HepG2 (cell line): ENCODE data around the gene UEVLD. TPM values are rescaled to one million over a fixed set of nuclear protein-coding genes. Genes with fewer than 3 reads are reported as not detected.

Source experiments
- DBP ChIP-seq: sonication (generic); formaldehyde crosslinking; IDR thresholded peaks from 2 replicates; pipeline ENCODE4 v1.4.0; 2020; ENCODE audit warnings: missing genetic modification reagents; ENCODE audit errors: not compliant biosample characterization
- ETV5 ChIP-seq: IDR thresholded peaks from 2 replicates; pipeline ENCODE4 v1.6.1; 2018; ENCODE audit warnings: missing biosample characterization, missing genetic modification reagents, inconsistent platforms, borderline replicate concordance
- HNF4A ChIP-seq: sonication (generic); formaldehyde crosslinking; IDR thresholded peaks from 2 replicates; pipeline ENCODE4 v1.4.0; 2020; ENCODE audit warnings: missing genetic modification reagents
- NFATC3 ChIP-seq: sonication (generic); formaldehyde crosslinking; IDR thresholded peaks from 2 replicates; pipeline ENCODE4 v1.5.1; 2020; ENCODE audit warnings: mild to moderate bottlenecking, missing genetic modification reagents
- NFE2L1 ChIP-seq: sonication (generic); formaldehyde crosslinking; IDR thresholded peaks from 2 replicates; pipeline ENCODE4 v1.4.0; 2020; ENCODE audit warnings: missing genetic modification reagents, mild to moderate bottlenecking, borderline replicate concordance
- NFKB2 ChIP-seq: sonication (generic); formaldehyde crosslinking; IDR thresholded peaks from 2 replicates; pipeline ENCODE4 v1.4.0; 2020; ENCODE audit warnings: missing genetic modification reagents, borderline replicate concordance
- PHB2 ChIP-seq: fragments of 450-650 bp; IDR thresholded peaks from 2 replicates; pipeline ENCODE4 v1.6.1; 2018; ENCODE audit not compliant: partially characterized antibody
- RERE ChIP-seq: IDR thresholded peaks from 2 replicates; pipeline ENCODE4 v1.6.1; 2016; ENCODE audit warnings: low read depth, missing genetic modification reagents, missing compliant biosample characterization
- REXO4 ChIP-seq: sonication (generic); formaldehyde crosslinking; IDR thresholded peaks from 2 replicates; pipeline ENCODE4 v1.8.0; 2022; ENCODE audit warnings: missing genetic modification reagents, mild to moderate bottlenecking, borderline replicate concordance
- SIX1 ChIP-seq: sonication (generic); formaldehyde crosslinking; IDR thresholded peaks from 2 replicates; pipeline ENCODE4 v1.4.0; 2020; ENCODE audit warnings: missing genetic modification reagents, borderline replicate concordance
- THAP11 ChIP-seq: IDR thresholded peaks from 2 replicates; pipeline ENCODE4 v1.6.1; 2016; ENCODE audit warnings: missing biosample characterization, missing genetic modification reagents
- USF2 ChIP-seq, 2 experiments: sonication (generic) in 1 of 2; formaldehyde crosslinking in 1 of 2; IDR thresholded peaks; 2 replicates each; pipeline versions ENCODE4 v1.5.1 to v1.6.1; 2011 to 2020; ENCODE audit warnings: borderline replicate concordance in 1 of 2, low read depth in 1 of 2, low read length in 1 of 2, mild to moderate bottlenecking in 1 of 2, missing genetic modification reagents in 1 of 2, moderate library complexity in 1 of 2
- ZBTB46 ChIP-seq: sonication (generic); formaldehyde crosslinking; IDR thresholded peaks from 2 replicates; pipeline ENCODE4 v1.4.0; 2020; ENCODE audit warnings: mild to moderate bottlenecking, missing genetic modification reagents, borderline replicate concordance
- ZMYM2 ChIP-seq: sonication (generic); formaldehyde crosslinking; IDR thresholded peaks from 2 replicates; pipeline ENCODE4 v1.8.0; 2022; ENCODE audit warnings: mild to moderate bottlenecking, missing genetic modification reagents
- ZNF230 ChIP-seq: sonication (generic); formaldehyde crosslinking; IDR thresholded peaks from 2 replicates; pipeline ENCODE4 v1.4.0; 2020; ENCODE audit warnings: mild to moderate bottlenecking, missing genetic modification reagents
- ZNF572 ChIP-seq: sonication (generic); formaldehyde crosslinking; IDR thresholded peaks from 2 replicates; pipeline ENCODE4 v1.5.1; 2020; ENCODE audit warnings: mild to moderate bottlenecking, missing genetic modification reagents
- ZNF761 ChIP-seq: sonication (generic); formaldehyde crosslinking; conservative IDR thresholded peaks from 2 replicates; pipeline ENCODE4 v1.4.0; 2020; ENCODE audit warnings: mild to moderate bottlenecking, missing genetic modification reagents
- polyA plus RNA-seq, 8 experiments: library from polyadenylated mRNA; depleted of rRNA in 3 of 8; stranded (reverse) in 7 of 8; unstranded in 1 of 8; fragments of >200 nt; fragmentation: Illumina TruSeq in 4 of 8; extraction: Trizol in 4 of 8; gene quantifications; 2 replicates each; pipeline versions ENCODE4 v1.2.1 to v1.2.3, GENCODE V29; 2011 to 2016; ENCODE audit warnings: low read depth in 4 of 8, missing spikeins in 1 of 8, mixed read lengths in 1 of 8; ENCODE audit not compliant: insufficient read depth in 1 of 8
- total RNA-seq, 5 experiments: library from RNA; depleted of rRNA; stranded (reverse); fragments of >200 nt; fragmentation: Illumina TruSeq; extraction: Trizol; gene quantifications; 2 replicates each; pipeline ENCODE4 v1.2.3, GENCODE V29; 2016; ENCODE audit warnings: low read depth in 1 of 5

The UEVLD gene
- total and polyA plus RNA-seq, 2 of the 13 experiments (the other 11 are each of a cell fraction or from before 2014, with no cell fraction given), result 5.7 to 13.7 TPM

- TF ChIP-seq ZBTB46 (no peak), ZNF230 (no peak), NFKB2 (no peak; the same call in 1 of the 2 replicates), REXO4 (no peak), PHB2 (no peak), DBP (no peak), ZNF572 (CRISPR knock-in tag) (no peak), THAP11 (CRISPR knock-in tag) (peak; percentile 22; the same call in 1 of the 2 replicates), RERE (CRISPR knock-in tag) (no peak), NFE2L1 (CRISPR knock-in tag) (no peak), ZMYM2 (peak; percentile 100), SIX1 (CRISPR knock-in tag) (no peak), ZNF761 (CRISPR knock-in tag) (no peak), ETV5 (CRISPR knock-in tag) (no peak), NFATC3 (no peak), HNF4A (CRISPR knock-in tag) (no peak), USF2 (IDR thresholded peaks at IDR 0.05; ENCODE audit: low read depth, low read length) (no peak), USF2 (CRISPR knock-in tag; IDR thresholded peaks at IDR 0.05; ENCODE audit: borderline replicate concordance) (no peak)
Measured at GRCh38 chr11:18578975-18579598, 9.4 kb downstream of the UEVLD start (continued).
